Measurements from ENCODE around the gene ZBTB20.

The ZBTB20 gene

DNA sequence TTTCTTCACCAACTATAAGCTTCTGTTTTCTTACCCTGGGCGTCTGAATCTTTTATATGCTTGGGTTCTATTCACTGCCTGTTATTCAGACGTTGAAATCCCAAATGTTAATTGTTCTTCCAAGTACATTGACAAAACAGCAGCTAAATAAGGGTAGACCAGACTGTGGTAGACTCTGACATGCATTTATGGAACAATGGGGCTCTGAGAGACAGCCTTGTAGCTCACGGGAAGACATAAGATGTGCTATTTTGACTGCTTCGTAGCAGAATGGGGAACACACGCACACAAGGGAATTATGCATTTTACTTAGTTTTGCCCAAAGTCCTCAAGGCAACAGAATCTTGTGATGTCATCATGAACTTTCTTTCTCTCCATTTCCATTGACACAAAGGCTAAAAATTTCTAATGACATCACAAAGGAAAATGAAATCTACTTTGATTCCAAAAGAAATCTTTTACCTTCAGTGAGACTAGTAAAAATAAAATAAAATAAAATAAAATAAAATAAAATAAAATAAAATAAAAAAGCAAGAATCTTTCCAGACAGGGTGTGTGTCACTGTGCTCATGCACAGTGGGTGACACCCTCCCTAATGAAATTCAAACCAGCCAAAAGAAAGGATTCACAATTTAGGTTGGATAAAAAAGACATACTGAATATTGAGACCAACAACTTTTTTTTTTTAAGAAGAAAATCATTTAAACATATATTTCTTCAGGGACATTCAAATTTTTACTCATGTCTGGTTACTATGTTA lies 346.6 kb downstream of the ZBTB20 start:
- no peaks in the 10 kb centered on the region for H3K27me3 Mint-ChIP-seq
- DNase-seq (ENCODE audit: low spot score in 2 of 2) = no peak
- H3K9me3 Mint-ChIP-seq = no peaks in the 10 kb centered on the region
- peaks cover 22% of the 10 kb centered on the region for H3K36me3 Mint-ChIP-seq
- H3K27ac Mint-ChIP-seq = no peak overlapping the region
- peaks cover 19% of the 10 kb centered on the region for H3K4me1 Mint-ChIP-seq
- ATAC-seq (ENCODE audit: low read depth) = no peak
- H3K4me3 Mint-ChIP-seq = no peak overlapping the region

DNA sequence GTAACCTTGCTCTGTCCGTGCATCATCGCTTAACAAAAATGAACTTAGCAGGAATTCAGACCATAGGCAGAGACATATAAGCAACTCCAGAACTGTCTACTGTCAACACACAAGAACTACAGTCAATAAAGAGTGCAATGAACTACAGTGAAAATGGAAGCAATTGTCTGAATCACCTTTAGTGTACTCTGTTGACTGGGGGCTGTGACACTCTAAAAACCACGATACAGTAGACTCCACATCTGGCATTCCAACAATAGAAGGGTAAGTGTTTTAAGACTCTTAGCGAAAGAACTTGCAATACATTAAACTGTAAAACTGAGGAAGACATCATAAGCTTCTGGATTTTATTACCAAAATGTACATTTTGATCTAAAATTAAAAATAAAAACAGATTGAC lies 347.3 kb downstream of the ZBTB20 start:
- peaks cover 23% of the 10 kb centered on the region for H3K36me3 Mint-ChIP-seq
- no peaks in the 10 kb centered on the region for H3K9me3 Mint-ChIP-seq
- H3K27me3 Mint-ChIP-seq = no peaks in the 10 kb centered on the region
- no peak overlapping the region for H3K27ac Mint-ChIP-seq
- ATAC-seq (ENCODE audit: low read depth) (no peak), DNase-seq (ENCODE audit: low spot score in 2 of 2) (no peak)
- no peak overlapping the region for H3K4me3 Mint-ChIP-seq
- H3K4me1 Mint-ChIP-seq = peaks cover 23% of the 10 kb centered on the region

DNA sequence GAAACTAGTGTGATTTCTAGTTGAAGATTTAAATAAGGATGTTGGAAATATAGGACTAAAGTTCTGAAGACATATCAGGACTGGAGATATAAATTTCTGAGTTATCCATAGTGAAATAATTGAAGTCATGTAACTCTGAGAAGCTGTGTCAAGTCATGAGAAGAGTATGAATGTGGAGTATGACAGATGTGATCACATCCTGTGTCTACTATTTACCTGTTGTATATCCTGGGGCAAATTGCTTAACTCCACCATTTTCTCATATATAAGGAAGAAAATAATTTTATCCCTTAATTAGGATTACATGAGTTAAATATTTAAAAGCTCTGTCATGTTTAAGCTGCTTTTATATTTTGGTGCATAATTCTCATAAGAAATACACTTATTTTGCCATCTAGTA lies 350.3 kb downstream of the ZBTB20 start:
- DNase-seq (ENCODE audit: low spot score in 2 of 2) = no peak
- H3K27me3 Mint-ChIP-seq = no peaks in the 10 kb centered on the region
- ATAC-seq (ENCODE audit: low read depth) = no peak
- H3K4me1 Mint-ChIP-seq = peaks cover 15% of the 10 kb centered on the region
- H3K9me3 Mint-ChIP-seq = no peaks in the 10 kb centered on the region
- H3K4me3 Mint-ChIP-seq = no peak overlapping the region
- H3K36me3 Mint-ChIP-seq = peaks cover 22% of the 10 kb centered on the region
- H3K27ac Mint-ChIP-seq = no peak overlapping the region

DNA sequence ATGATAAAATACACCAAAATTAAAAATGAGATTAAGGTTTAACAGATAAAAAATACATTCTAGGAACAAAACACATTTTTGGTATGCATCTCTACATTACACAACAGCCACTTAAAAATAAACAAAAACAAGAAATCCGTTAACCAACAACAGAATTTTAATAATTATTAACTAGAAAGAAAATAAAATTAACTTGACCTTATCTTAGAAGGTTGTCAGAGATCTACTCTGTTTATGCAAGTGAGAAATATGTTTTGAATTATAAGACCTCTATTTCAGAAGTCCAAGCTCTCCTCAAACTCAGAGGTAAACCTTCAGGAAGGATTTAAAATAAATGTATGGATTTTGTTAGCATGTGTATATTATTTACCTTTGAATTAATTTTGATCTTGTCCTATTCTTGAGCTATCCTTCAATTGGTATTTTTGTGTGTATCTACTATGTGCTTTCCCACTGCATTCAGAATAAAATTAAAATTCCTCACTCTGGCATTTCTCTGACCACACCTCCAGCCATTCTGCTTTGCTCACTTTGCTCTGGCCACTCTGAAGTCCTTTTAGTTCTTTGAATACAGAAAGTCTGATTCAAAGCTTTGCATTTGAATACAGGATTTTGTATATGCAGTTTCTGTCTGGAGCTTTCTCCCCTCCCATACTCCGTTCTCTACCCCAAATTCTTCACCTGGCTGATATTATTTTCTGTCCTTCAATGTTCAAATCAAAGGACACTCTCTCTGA lies 352.0 kb downstream of the ZBTB20 start:
- ATAC-seq (ENCODE audit: low read depth) (no peak), DNase-seq (ENCODE audit: low spot score in 2 of 2) (no peak)
- H3K27me3 Mint-ChIP-seq = no peaks in the 10 kb centered on the region
- peaks cover 12% of the 10 kb centered on the region for H3K4me1 Mint-ChIP-seq
- no peak overlapping the region for H3K4me3 Mint-ChIP-seq
- H3K36me3 Mint-ChIP-seq = peaks cover 19% of the 10 kb centered on the region
- H3K9me3 Mint-ChIP-seq = no peaks in the 10 kb centered on the region
- H3K27ac Mint-ChIP-seq = peak overlapping the region; percentile 60

DNA sequence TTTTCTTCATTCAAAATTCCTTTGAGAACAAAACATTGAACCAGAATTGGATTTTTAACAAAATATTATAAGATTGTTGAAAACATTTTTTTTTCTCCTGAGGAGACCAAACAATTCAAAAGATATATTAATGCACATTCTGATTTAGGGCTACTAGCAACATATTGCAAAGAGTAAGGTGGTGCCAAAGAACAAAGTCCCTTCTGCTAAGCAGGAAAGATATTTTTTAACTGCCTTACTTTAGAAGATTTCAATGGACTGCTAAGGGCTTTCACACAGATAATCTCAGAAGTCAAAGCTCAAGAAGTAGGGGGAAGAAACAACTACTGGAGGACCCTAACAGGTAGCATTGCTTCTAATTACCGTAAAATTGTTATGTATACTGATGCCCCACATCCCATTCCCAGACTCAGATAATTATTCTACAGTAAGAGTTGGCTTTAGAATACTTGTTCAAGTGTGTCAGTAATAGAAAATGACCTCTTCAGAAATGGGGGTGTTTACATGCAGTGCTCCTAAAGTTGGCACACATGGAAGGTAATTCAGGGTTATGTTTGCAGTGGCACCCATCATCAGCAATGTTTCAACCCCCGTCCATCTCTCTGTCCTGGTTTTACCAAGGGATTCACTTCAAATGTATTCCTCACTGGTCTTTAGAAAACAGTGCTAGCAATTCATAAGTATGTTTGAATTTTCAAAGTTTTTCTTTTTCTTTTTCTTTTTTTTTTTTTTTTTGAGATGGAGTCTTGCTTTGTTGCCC lies 354.7 kb downstream of the ZBTB20 start:
- Mint-ChIP-seq H3K36me3 (peaks cover 20% of the 10 kb centered on the region), H3K27ac (no peak overlapping the region), H3K9me3 (no peaks in the 10 kb centered on the region), H3K4me3 (no peak overlapping the region), H3K4me1 (peaks cover 12% of the 10 kb centered on the region), H3K27me3 (no peaks in the 10 kb centered on the region)
- DNase-seq (ENCODE audit: low spot score in 2 of 2) (no peak), ATAC-seq (ENCODE audit: low read depth) (no peak)

DNA sequence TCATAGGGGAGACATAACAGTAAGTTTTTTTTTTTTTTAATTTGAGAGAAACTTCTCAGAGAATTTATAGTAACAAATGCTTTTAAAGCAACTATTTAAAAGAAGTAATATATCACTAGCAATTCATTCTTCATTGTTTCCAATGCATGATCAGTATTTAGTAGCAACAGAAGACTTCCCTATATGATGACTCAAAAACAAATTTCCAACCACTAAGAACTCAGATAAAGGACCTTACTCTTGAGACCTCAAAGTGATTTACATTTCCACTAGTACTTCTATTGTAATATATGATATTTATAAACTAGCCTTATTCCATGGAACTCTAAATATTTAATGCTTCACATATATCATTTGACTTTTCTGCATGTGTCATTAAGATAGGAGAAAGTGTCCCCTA lies 356.3 kb downstream of the ZBTB20 start:
- no peak overlapping the region for H3K4me3 Mint-ChIP-seq

DNA sequence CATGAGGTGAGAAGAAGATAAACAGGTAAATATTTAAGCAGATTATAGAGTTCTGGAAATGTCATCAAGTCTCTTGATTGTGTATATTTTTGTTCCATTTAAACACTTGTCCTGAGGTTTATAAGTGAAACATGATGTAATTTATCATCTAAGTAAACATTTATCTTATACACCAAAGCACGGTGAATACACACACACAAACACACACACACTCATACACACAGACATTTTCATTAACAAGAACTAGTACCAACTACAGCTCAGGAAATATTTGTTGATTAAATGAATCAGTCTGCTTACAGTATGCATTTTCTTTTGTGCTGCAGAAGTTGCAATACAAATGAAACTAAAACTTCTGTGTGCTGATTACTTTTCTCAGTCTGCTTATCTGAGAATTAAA lies 357.3 kb downstream of the ZBTB20 start:
- H3K4me3 Mint-ChIP-seq = no peak overlapping the region
- H3K9me3 Mint-ChIP-seq = no peaks in the 10 kb centered on the region
- no peaks in the 10 kb centered on the region for H3K27me3 Mint-ChIP-seq
- no peak overlapping the region for H3K27ac Mint-ChIP-seq
- H3K36me3 Mint-ChIP-seq = peaks cover 13% of the 10 kb centered on the region
- peaks cover 5% of the 10 kb centered on the region for H3K4me1 Mint-ChIP-seq
- ATAC-seq (ENCODE audit: low read depth) (no peak), DNase-seq (ENCODE audit: low spot score in 2 of 2) (no peak)

More for the DNA sequence above, 356.3 kb downstream of the ZBTB20 start:
- H3K36me3 Mint-ChIP-seq = peaks cover 15% of the 10 kb centered on the region
- peaks cover 9% of the 10 kb centered on the region for H3K4me1 Mint-ChIP-seq
- no peaks in the 10 kb centered on the region for H3K9me3 Mint-ChIP-seq
- DNase-seq (ENCODE audit: low spot score in 2 of 2) (no peak), ATAC-seq (ENCODE audit: low read depth) (no peak)
- H3K27me3 Mint-ChIP-seq = no peaks in the 10 kb centered on the region
- no peak overlapping the region for H3K27ac Mint-ChIP-seq

DNA sequence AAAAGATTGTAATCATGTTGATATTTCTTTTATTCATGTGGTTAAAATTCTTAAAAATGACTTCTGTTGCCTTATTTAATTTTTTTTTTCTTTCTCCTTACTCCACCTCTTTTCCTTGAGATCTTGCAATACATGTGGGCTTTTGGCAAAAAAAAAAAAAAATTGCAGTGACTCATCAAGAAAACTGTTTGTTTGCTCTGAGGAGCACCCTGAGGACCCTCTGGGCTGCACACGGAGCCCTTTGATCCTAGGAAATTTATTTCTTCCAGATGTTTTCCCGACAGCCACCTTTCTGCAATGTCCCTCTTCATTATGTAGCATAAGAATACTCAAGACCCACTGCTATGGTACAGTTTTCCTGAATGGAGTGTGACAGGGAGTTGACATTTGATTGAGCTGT lies 371.7 kb downstream of the ZBTB20 start:
- ATAC-seq (ENCODE audit: low read depth) = no peak
- Mint-ChIP-seq H3K4me3 (no peak overlapping the region), H3K27me3 (no peaks in the 10 kb centered on the region), H3K4me1 (no peaks in the 10 kb centered on the region), H3K36me3 (peaks cover 41% of the 10 kb centered on the region), H3K27ac (no peak overlapping the region), H3K9me3 (peaks cover 10% of the 10 kb centered on the region)
- no peak for DNase-seq (ENCODE audit: low spot score in 2 of 2)

DNA sequence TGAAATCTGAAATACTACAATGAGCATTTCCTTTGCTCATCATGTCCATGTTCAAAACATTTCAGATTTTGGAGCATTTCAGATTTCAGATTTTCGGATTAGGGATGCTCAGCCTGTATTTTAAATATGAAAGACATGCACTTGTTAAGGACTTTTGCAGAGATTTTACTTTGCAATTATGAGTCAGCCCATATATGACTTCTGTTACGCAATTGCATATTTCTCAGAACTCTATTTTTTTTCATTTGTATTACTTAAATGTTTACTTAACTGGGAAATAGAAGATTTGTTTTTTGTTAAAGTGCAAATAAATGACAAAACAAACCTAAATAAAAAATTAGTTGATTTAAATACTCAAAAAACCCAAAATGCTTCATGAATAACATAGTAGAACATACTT lies 376.2 kb downstream of the ZBTB20 start:
- no peak for ATAC-seq (ENCODE audit: low read depth)
- no peaks in the 10 kb centered on the region for H3K27me3 Mint-ChIP-seq
- peaks cover 9% of the 10 kb centered on the region for H3K9me3 Mint-ChIP-seq
- no peak for DNase-seq (ENCODE audit: low spot score in 2 of 2)
- H3K27ac Mint-ChIP-seq = no peak overlapping the region
- H3K4me3 Mint-ChIP-seq = no peak overlapping the region
- H3K36me3 Mint-ChIP-seq = peaks cover 34% of the 10 kb centered on the region
- H3K4me1 Mint-ChIP-seq = peaks cover 8% of the 10 kb centered on the region

DNA sequence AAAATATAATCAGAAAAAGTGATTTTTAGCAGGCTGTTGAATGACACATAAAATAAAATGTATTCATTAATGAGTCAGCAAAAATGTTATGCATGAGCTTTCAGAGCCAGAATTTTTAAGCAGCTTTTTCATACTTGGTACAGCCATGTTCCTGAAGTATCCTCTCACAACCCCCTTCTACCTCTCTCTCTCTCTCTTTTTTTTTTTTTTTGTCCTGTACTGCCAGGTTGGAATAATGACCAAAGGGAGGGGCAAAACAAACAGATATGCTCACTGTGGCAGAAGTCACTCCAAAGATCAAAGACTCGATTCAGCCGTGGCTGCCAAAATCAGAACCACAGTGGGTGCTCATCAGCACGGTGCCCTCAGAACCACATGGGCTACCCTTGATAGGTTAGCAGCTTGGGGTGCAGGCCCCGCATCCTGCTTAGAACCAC lies 383.0 kb downstream of the ZBTB20 start:
- no peaks in the 10 kb centered on the region for H3K9me3 Mint-ChIP-seq
- peaks cover 2% of the 10 kb centered on the region for H3K36me3 Mint-ChIP-seq
- H3K27ac Mint-ChIP-seq = no peak overlapping the region
- peaks cover 17% of the 10 kb centered on the region for H3K4me1 Mint-ChIP-seq
- H3K4me3 Mint-ChIP-seq = no peak overlapping the region
- ATAC-seq (ENCODE audit: low read depth) (no peak), DNase-seq (ENCODE audit: low spot score in 2 of 2) (no peak)
- no peaks in the 10 kb centered on the region for H3K27me3 Mint-ChIP-seq

DNA sequence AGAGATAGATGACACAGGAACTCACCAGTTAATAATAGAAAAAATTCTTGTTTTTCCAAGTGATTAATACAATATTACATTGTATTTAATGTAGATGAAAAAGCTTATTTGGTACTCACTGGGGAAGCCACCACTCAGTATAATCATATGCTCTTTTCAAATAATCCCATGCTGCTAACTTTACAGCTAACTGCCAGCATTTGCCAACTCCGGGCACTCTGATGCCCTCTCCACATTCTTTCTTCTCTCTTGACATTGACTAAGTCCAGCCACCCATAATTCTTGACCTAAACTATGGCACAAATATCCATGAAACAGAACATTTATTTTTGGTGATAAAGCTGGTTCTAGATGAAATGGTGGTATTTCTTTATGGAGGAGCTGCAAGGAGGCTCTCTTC lies 384.9 kb downstream of the ZBTB20 start:
- ATAC-seq (ENCODE audit: low read depth) (no peak), DNase-seq (ENCODE audit: low spot score in 2 of 2) (no peak)
- H3K9me3 Mint-ChIP-seq = no peaks in the 10 kb centered on the region
- H3K36me3 Mint-ChIP-seq = no peaks in the 10 kb centered on the region
- no peaks in the 10 kb centered on the region for H3K27me3 Mint-ChIP-seq
- no peak overlapping the region for H3K4me3 Mint-ChIP-seq
- no peak overlapping the region for H3K27ac Mint-ChIP-seq
- H3K4me1 Mint-ChIP-seq = peaks cover 17% of the 10 kb centered on the region

DNA sequence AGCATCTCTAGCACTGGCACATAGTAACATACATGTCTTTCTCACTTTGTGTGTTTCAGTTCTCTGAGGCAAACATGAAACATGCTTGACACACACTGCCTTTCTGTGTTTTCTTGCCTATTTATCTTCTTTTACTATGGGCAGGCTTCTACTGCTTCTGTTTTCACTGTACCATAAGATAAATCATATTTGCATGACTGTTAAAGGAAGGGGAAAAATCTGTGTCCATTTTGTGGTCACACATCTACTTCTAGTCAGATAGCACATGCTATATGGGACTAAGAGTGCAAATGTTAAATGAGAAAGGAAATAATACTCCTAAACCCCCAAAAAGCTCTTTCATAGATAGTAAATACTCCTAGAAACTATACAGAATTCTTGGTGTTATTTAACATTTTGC lies 386.4 kb downstream of the ZBTB20 start:
- no peak for DNase-seq (ENCODE audit: low spot score in 2 of 2)
- Mint-ChIP-seq H3K4me1 (peaks cover 14% of the 10 kb centered on the region), H3K27ac (no peak overlapping the region), H3K36me3 (no peaks in the 10 kb centered on the region), H3K4me3 (no peak overlapping the region), H3K9me3 (no peaks in the 10 kb centered on the region), H3K27me3 (no peaks in the 10 kb centered on the region)
- no peak for ATAC-seq (ENCODE audit: low read depth)

DNA sequence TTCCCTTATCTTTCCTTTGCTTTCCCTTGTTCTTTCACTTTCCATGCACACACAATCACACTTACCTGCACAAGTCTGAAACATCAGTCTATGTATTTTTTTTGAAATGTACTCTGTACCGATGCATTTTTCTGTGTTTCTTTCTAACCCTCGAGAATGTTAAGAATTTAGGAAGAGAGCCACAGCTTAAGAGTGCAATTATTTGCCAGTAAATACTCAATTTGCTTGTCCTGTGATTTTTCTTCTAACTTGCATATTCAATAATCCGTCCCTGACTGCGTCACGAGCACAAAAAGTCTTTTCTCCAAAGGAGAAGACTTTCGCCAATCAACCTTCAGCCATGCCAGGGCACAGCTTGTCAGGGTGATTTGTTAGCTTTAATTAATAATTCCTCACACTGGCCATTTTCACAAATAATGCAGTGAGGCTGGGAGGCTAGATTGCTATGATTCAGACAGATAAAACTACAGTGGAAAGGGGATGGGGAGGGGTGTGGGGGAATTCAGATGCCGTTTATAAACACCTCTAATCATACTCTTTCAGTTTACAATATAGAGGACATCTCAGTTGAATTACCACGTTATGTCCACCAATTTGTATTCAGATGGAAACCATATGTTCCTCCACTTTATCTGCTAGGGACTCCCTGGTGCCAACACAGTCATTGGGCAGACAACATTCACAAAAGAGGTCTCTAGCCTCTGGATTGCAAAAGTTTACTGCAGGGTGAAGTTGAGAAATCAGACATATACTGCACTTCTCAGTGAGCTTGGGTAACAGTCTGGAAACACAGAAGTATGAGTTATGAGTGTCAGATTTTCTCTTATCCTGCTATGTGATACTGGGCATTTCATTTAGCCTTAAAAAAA lies 388.0 kb downstream of the ZBTB20 start:
- ATAC-seq (ENCODE audit: low read depth) (no peak), DNase-seq (ENCODE audit: low spot score in 2 of 2) (no peak)
- Mint-ChIP-seq H3K27me3 (no peaks in the 10 kb centered on the region), H3K27ac (no peak overlapping the region), H3K36me3 (no peaks in the 10 kb centered on the region), H3K9me3 (no peaks in the 10 kb centered on the region), H3K4me3 (no peak overlapping the region), H3K4me1 (peaks cover 14% of the 10 kb centered on the region)
